HG02870 (cell line): ENCODE measurements around the gene KRTAP5-7.
"Not testable (repeated sequence)": the region's sequence is repeated elsewhere in the genome, so short reads cannot be mapped to it uniquely, and the experiment has no call there.

Experiments
- ATAC-seq: cut with Tn5 transposase; IDR thresholded peaks from one replicate; pipeline ENCODE4 v1.9.1; 2021; ENCODE audit warnings: mild to moderate bottlenecking, moderate library complexity; ENCODE audit not compliant: unreplicated experiment

KRTAP5-7 gene

DNA sequence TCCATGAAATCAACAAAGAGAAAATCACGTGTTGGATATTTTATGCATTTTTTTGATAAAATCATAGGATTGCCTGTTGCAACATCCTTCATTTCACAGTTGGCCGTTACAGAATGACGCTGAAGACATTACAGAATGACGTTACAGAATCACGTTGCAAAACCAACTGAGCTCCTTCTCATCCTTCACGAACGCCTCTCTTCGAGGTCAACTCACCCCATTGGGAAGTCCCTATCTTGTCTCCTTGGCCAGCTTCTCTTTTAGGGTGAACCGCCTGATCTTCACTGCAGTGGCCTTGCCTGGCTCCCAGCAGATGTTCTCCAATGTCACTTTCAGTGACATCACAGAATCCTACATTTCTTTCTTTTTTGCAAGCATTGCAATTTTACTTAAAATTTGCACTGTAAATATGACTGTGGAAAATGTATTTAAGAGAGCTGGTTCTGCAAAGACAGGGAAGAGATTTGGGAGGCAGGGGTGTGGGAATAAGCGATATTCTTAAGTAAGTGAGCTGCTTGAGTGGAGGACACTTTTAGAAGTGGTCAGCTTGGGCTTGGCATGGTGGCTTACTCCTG, 5.1 kb downstream of the KRTAP5-7 start:
- ATAC-seq: no peak

DNA sequence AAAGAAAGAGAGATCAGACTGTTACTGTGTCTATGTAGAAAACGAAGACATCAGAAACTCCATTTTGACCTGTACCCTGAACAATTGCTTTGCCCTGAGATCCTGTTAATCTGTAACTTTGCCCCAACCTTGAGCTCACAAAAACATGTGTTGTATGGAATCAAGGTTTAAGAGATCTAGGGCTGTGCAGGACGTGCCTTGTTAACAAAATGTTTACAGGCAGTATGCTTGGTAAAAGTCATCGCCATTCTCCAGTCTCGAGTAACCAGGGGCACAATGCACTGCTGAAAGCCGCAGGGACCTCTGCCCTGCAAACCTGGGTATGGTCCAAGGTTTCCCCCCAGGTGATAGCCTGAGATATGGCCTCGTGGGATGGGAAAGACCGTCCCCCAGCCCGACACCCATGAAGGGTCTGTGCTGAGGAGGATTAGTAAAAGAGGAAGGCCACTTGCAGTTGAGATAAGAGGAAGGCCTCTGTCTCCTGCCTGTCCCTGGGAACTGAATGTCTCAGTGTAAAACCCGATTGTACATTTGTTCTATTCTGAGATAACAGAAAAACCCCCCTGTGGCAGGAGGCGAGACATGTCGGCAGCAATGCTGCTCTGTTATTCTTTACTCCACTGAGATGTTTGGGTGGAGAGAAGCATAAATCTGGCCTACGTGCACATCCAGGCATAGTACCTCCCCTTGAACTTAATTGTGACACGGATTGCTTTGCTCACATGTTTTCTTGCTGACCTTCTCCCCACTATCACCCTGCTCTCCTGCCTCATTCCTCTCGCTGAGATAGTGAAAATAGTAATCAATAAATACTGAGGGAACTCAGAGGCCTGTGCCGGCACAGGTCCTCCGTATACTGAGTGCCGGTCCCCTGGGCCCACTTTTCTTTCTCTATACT, 7.9 kb downstream of the KRTAP5-7 start:
- ATAC-seq: not testable (repeated sequence)

DNA sequence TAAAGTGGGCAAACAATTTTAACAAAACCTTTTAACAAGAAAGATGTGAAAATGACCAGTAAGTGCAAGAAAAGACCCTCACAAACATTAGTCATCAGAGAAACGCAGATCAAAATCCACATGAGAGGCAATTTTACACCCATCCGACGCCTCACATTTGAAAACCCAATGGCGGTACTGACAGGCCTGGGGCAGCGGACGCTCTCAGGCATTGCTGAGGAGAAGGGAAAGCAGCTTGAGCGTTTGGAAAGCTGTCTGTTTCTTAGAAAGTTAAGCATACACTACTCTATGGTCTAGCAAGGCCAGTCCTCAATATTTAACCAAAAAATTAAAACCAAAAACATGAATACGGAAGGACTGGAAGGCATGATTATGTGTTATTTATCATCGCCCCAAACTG, 8.8 kb downstream of the KRTAP5-7 start:
- ATAC-seq: no peak

DNA sequence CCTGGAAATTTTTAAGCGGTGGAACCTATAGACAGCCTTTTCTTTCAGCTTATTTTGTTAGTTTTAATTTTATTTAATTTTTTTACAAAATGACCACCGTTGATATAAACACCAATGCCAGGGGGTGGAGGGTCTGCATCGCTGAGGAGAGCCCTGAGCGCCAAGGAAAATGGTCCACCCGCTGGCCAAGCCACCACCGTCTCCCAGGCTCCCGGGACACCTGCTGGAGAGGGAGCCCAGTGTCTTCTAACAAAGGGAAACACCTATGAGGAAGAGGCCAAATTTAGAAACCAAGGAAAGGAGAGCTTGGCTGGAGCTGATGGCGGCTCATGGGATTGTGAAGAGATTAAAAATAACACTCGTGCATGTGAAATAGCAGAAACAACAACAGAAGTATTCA, 10.5 kb downstream of the KRTAP5-7 start:
- no peak for ATAC-seq

DNA sequence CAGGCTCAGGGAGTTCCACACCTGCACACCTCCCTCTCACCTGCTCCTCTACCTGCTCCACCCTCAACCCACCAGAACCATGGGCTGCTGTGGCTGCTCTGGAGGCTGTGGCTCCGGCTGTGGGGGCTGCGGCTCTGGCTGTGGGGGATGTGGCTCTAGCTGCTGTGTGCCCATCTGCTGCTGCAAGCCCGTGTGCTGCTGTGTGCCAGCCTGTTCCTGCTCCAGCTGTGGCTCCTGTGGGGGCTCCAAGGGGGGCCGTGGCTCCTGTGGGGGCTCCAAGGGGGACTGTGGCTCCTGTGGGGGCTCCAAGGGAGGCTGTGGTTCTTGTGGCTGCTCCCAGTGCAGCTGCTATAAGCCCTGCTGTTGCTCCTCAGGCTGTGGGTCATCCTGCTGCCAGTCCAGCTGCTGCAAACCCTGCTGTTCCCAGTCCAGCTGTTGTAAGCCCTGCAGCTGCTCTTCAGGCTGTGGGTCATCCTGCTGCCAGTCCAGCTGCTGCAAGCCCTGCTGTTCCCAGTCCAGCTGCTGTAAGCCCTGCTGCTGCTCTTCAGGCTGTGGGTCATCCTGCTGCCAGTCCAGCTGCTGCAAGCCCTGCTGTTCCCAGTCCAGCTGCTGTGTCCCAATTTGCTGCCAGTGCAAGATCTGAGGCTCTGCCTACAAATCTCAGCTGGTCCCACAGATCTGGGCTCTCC, 11.1 kb downstream of the KRTAP5-7 start, which contains the start of gene KRTAP5-8:
Gene KRTAP5-8, plus strand, starts transcription at position 49 of the 689 bp plus-strand sequence. Its CDS starts 31 bp downstream, at position 80.
- ATAC-seq: not testable (repeated sequence)

DNA sequence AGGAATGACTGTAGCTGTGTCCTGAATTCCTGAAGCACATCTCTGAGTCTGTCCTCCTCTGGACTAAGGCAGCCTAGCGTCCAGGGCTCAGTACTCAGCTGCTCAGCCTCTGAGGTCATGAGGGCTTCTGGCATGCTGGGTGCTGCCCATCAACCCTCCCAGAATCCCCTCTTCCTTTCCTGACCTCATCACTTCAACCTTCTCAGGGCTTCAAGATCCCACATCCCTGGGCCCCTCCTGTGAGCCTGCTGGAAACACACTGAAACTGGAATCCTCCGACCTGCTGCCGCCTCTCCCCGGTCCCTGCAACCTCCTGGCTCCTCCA, 11.6 kb downstream of the KRTAP5-7 start:
- no peak for ATAC-seq

DNA sequence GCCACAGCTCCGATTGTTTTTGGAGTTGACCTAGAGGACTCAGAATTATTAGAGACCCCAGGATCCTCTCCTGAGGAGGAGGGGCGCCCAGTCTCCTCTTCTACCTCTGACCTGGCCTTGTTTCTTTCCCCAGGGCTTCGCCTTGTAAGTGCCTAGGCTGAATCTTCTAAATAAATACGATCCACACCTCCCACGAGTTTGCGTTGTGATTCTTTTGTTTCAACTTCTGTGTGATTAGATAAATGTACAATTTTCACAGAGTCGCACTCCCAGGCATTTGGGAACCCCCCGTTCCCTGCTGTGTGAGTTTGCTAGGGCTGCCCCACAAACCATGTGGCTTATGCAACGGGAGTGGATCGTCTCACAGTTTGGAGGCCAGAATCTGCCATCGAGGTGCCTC, 11.9 kb downstream of the KRTAP5-7 start:
- ATAC-seq: no peak

DNA sequence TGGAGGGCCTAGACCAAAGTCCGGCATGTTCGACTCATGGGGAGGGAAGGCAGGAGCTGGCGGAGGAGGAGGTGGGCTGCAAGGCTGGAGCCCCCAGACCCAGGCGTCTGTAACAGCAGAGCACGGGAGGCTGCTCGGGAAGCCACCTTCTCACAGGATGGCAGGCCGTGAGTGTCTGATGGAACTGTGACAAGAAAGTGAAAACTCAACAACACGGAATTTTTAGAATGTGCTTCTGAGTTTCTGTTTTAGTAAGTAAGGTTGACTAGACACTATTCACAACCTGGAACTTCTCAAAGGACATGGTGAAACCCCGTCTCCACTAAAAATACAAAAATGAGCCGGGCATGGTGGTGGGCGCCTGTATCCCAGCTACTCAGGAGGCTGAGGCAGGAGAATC, 12.9 kb downstream of the KRTAP5-7 start:
- ATAC-seq: not testable (repeated sequence)

DNA sequence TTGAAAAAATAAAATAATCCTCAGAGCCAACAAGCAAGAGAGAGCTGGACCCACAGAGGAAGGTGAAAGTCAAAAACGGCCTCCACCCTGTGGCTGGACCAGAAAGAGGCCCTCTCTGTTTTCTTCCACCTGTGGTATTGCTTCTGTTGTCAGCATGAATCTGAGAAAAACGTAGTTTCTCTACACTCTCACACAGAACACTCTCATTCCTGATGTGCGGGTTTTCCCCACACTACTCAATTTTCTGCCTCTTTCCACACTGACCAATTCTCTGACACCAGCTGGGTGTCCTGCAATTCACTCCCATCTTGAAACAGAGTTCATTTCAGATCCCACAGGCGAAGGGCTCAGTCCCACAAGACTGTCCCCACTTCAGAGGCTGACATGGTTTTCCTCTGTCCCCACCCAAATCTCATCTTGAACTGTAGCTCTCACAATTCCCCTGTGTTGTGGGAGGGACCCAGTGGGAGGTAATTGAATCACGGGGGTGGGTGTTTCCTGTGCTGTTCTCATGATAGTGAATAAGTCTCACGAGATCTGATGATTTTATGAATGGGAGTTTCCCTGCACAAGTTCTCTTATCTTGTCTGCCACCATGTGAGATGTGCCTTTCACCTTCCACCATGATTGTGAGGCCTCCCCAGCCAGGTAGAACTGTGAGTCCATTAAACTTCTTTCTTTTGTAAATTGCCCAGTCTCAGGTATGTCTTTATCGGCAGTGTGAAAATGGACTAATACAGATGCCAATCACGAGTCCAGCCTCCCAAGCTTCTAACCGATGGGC, 13.6 kb downstream of the KRTAP5-7 start:
- peak; percentile 63 for ATAC-seq

DNA sequence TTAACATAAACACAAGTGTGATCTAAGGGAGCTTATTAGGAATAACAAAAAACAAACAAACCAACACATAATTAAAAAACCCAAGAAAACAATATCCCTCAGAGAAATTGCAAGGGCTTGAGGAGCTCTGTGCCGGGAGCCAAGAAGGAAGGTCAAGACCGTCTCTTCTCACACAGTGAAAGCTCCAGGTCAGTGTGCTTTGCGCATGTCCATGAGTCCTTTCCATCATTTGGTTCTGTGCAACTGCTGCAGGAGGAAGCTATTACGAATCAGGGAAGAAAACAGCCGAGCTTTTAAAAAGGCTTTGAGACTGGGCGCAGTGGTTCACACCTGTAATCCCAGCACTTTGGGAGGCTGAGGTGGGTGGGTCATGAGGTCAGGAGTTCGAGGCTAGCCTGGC, 15.3 kb downstream of the KRTAP5-7 start:
- ATAC-seq: no peak

DNA sequence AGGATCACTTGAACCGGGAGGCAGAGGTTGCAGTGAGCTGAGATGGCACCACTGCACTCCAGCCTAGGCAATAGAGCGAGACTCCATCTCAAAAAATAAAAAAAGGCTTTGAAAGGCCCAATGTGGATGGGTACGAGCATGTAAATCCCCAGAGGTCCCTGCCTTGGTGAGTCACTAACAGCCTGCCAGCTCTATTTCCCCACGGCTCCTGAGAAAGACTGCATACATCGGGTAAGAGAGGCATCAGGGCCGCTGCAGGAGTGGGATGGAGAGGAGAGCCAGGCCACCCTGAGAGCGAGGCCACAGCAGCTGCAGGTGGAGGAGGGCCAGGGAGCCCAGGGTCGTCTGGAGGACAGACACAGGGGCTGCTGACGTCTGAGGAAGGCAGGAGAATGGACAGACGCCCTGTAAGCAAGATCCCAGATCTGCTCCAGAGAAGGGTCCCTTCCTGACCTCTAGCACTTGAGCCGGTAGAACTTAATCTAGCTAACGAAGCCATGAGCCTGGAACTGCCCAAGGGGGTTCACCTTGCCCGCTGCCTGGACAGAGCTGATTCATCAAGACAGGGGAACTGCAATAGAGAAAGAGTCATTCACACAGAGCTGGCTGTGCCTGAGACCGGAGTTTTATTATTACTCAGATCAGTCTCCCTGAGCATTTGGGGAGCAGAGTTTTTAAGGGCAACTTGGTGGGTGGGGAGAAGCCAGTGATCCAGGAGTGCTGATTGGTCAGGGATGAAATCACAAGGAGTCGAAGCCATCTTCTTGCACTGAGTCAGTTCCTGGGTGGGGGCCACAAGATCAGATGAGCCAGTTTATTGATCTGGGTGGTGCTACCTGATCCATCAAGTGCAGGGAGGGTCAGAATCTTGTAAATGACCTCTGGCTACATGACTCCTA, 16.1 kb downstream of the KRTAP5-7 start:
- ATAC-seq: no peak

DNA sequence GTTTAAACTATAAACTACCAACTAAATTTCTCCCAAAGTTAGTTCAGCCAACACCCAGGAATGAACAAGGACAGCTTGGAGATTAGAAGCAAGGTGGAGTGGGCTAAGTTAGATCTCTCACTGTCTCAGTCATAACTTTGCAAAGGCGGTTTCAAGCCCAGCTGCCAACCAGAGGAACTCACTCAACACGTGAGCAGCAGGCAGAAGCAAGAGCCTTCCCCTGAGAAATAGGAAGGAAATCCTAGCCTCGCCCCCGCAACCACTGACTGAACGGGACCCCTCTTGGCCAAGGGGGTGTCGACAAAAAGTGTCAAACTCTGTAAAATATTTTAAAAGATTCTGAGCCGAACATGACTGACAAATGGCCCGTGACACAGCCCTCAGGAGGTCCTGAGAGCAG, 16.8 kb downstream of the KRTAP5-7 start:
- ATAC-seq: no peak

DNA sequence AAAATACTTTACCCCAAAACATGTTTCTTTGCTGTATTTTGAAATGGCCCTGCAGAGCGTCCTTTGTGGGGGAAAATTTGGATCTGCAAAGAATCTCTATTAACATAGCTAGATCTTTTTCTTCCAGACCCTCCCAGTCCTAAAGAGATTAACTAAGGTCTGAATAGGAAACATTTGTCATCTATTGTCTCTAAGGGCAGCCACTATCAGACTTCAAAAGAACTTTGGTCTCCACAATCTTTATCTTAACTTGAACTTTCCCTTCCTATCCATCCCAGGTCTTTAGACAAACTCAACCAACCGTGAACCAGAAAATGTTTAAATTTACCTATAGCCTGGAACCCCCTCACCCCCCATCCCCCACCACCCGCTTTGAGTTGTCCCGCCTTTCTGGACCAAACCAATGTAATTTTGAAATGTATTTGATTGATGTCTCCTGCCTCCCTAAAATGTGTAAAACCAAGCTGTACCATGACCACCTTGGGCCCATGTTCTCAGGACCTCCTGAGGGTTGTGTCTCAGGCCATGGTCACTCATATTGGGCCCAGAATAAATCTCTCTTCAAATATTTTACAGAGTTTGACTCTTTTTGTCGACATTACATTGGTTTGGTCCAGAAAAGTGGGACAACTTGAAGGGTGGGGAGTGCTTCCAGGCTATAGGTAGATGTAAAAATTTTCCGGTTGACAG, 17.6 kb downstream of the KRTAP5-7 start:
- no peak for ATAC-seq

DNA sequence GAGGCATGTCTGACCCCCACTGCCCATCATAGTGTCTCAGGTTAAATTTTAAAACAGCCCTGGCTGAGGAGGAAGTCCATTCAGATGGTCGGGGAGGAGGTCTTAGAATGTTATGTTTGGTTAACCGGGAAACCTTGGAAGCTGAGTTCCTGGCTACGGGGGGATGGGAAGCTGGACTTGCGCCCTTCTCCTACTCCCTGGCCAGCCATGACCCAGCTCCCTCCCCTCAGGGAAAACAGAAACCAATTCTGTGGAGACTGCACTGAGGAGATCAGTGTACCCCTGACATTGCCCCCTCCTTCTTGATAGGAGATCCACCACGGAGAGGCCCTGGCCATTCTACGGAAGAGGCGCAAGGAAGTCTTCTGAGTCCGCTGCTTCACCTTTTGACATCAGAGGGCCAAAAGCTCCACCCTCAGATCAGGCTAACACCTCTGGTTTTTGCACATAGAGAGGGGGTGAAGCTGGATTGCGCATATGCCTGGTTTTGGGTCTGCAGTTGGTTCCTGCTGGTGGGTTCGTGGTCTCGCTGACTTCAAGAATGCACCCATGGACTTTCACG, 18.4 kb downstream of the KRTAP5-7 start:
- no peak for ATAC-seq

DNA sequence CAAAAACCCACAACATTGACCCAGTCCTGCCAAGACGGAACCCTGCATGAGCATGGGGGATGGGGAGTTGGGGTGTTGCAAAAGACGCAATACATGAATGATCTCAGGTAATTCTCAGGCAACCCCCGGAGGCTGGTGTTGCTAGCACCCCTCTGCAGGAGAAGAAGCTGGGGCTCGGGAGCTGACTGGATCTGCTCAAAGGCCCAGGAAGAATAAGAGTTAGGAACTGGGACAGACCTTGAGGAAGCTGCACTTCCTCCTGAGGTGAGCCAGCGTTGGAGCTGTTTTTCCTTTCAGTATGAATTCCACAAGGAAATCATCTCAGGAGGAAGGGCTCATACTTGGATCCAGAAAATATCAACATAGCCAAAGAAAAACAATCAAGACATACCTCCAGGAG, 21.1 kb downstream of the KRTAP5-7 start, which contains the start of gene KRTAP5-9:
Gene KRTAP5-9, plus strand, starts transcription at position 301 of the 400 bp plus-strand sequence. CDS start 238 bp downstream, outside the sequence.
- no peak for ATAC-seq

DNA sequence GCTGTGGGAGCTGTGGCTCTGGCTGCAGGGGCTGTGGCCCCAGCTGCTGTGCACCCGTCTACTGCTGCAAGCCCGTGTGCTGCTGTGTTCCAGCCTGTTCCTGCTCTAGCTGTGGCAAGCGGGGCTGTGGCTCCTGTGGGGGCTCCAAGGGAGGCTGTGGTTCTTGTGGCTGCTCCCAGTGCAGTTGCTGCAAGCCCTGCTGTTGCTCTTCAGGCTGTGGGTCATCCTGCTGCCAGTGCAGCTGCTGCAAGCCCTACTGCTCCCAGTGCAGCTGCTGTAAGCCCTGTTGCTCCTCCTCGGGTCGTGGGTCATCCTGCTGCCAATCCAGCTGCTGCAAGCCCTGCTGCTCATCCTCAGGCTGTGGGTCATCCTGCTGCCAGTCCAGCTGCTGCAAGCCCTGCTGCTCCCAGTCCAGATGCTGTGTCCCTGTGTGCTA, 21.7 kb downstream of the KRTAP5-7 start:
- ATAC-seq: no peak

DNA sequence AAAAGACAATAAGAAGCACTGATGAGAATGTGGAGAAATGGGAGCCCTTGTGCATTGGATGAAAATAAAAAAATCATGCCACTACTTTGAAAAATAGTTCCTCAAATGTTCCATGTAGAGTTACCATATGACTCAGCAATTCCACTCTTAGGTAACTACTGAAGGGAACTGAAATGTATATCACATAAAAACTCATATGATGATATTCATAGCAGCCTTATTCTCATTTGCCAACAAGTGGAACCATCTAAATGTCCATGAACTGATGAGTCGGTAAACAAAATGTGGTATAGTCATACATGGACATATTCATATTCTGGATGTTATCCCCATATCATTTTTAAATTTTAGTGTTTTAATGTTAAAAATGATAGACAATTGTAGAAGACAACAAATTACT, 24.6 kb downstream of the KRTAP5-7 start:
- ATAC-seq: no peak

DNA sequence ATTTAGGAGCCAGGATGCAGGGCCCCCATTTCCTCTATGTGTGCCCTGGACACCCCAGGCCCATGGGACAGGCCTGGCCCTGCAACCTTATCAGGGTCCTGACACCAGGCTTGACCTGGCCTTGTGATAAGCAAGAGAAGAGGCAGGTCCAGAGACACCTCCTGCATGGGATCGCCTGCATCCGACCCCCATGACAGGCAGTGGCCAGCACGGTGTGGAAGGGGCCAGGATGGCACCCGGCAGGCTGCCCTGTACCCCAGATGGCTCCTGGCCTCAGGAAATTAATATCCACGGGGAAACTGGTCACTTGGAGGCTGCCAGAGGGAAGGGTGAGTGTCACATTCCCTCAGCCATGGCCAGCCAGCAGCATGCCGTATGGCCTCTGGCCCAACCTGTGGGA, 27.9 kb downstream of the KRTAP5-7 start:
- ATAC-seq: no peak

DNA sequence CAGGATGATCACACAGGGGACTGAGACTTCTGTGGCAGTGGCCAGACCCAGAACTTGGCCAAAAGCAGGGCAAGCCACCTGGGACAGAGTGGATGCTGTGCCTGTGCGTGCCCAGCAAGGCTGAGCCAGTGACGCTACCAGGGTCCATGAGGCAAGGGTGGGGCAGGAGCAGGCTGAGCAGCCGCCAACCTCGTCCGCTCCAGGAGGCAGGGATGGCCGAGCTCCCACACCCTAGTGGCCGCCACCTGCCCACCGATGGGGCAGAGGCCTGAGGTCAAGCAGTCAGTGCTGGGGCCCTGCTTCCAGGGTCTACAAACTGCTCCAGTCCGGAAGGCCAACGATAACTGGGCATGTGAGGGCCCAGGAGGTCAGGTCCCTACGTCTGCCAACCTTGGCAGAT, 28.4 kb downstream of the KRTAP5-7 start:
- no peak for ATAC-seq
